ENCODE results near the gene CA5A. TPM values are rescaled to one million over a fixed set of nuclear protein-coding genes. Genes with fewer than 3 reads are reported as not detected.

The CA5A gene
- total and polyA plus RNA-seq, 2 of the 13 experiments (the other 11 are each of a cell fraction or from before 2014, with no cell fraction given): 66.8 to 106 TPM

- TF ChIP-seq ZNF33B (CRISPR knock-in tag; IDR thresholded peaks at IDR 0.05) (no peak; the same call in none of the 2 replicates), FOXM1 (CRISPR knock-in tag; IDR thresholded peaks at IDR 0.05) (no peak), ZNF30 (CRISPR knock-in tag; IDR thresholded peaks at IDR 0.05) (no peak), ZNF367 (CRISPR knock-in tag; IDR thresholded peaks at IDR 0.05; ENCODE audit: borderline replicate concordance) (peak; percentile 86; the same call in 1 of the 2 replicates), ZBTB26 (CRISPR knock-in tag; IDR thresholded peaks at IDR 0.05; ENCODE audit: borderline replicate concordance) (peak; percentile 100), HCFC1 (IDR thresholded peaks at IDR 0.05; ENCODE audit: low read depth, low read length) (no peak), MXI1 (IDR thresholded peaks at IDR 0.05; ENCODE audit: borderline replicate concordance, low read depth, low read length) (peak; percentile 95), POGZ (CRISPR knock-in tag; IDR thresholded peaks at IDR 0.05) (peak; percentile 56; the same call in 1 of the 2 replicates), AHR (CRISPR knock-in tag; IDR thresholded peaks at IDR 0.05) (peak; percentile 36; the same call in 1 of the 2 replicates), ZNF543 (CRISPR knock-in tag; IDR thresholded peaks at IDR 0.05) (peak; percentile 16; the same call in 1 of the 2 replicates), KDM3A (CRISPR knock-in tag; IDR thresholded peaks at IDR 0.05; ENCODE audit: low read depth) (peak; percentile 94), ZBTB34 (CRISPR knock-in tag; IDR thresholded peaks at IDR 0.05) (peak; percentile 74; the same call in 1 of the 2 replicates), ARID5B (CRISPR knock-in tag; IDR thresholded peaks at IDR 0.05) (peak; percentile 67), PLRG1 (conservative IDR thresholded peaks at IDR 0.05) (no peak)
- TF ChIP-seq, protein P1, sequence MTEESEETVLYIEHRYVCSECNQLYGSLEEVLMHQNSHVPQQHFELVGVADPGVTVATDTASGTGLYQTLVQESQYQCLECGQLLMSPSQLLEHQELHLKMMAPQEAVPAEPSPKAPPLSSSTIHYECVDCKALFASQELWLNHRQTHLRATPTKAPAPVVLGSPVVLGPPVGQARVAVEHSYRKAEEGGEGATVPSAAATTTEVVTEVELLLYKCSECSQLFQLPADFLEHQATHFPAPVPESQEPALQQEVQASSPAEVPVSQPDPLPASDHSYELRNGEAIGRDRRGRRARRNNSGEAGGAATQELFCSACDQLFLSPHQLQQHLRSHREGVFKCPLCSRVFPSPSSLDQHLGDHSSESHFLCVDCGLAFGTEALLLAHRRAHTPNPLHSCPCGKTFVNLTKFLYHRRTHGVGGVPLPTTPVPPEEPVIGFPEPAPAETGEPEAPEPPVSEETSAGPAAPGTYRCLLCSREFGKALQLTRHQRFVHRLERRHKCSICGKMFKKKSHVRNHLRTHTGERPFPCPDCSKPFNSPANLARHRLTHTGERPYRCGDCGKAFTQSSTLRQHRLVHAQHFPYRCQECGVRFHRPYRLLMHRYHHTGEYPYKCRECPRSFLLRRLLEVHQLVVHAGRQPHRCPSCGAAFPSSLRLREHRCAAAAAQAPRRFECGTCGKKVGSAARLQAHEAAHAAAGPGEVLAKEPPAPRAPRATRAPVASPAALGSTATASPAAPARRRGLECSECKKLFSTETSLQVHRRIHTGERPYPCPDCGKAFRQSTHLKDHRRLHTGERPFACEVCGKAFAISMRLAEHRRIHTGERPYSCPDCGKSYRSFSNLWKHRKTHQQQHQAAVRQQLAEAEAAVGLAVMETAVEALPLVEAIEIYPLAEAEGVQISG (CRISPR knock-in tag; IDR thresholded peaks at IDR 0.05): peak; percentile 75; the same call in 1 of the 2 replicates
- TF ChIP-seq, protein P2, sequence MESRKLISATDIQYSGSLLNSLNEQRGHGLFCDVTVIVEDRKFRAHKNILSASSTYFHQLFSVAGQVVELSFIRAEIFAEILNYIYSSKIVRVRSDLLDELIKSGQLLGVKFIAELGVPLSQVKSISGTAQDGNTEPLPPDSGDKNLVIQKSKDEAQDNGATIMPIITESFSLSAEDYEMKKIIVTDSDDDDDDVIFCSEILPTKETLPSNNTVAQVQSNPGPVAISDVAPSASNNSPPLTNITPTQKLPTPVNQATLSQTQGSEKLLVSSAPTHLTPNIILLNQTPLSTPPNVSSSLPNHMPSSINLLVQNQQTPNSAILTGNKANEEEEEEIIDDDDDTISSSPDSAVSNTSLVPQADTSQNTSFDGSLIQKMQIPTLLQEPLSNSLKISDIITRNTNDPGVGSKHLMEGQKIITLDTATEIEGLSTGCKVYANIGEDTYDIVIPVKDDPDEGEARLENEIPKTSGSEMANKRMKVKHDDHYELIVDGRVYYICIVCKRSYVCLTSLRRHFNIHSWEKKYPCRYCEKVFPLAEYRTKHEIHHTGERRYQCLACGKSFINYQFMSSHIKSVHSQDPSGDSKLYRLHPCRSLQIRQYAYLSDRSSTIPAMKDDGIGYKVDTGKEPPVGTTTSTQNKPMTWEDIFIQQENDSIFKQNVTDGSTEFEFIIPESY (CRISPR knock-in tag; IDR thresholded peaks at IDR 0.05): peak; percentile 72
Measured at GRCh38 chr16:87853411-87854052, 82.8 kb downstream of the CA5A start (continued).
